Fibroblast of lung (primary cell): ENCODE data around the gene ZSWIM7. TPM values are rescaled to one million over a fixed set of nuclear protein-coding genes. Genes with fewer than 3 reads are reported as not detected.

Experiments
- DNase-seq, 2 donors: peaks; one replicate each; pipeline versions ENCODE4 v3.0.0 to v3.0.0-alpha.2; 2010; ENCODE audit warnings: low read depth in 2 of 2
- H2AFZ ChIP-seq: 2 replicates; pipeline ENCODE4 v1.5.1; 2012; ENCODE audit warnings: low read length, control low read depth, inconsistent platforms
- H3K27ac ChIP-seq: 2 replicates; pipeline ENCODE4 v1.5.1; 2011; ENCODE audit warnings: low read length, control low read depth; ENCODE audit not compliant: insufficient read depth
- H3K27me3 ChIP-seq: 2 replicates; pipeline ENCODE4 v1.5.1; 2011; ENCODE audit warnings: mild to moderate bottlenecking, low read length; ENCODE audit not compliant: control insufficient read depth, insufficient read depth
- H3K36me3 ChIP-seq: 2 replicates; pipeline ENCODE4 v1.5.1; 2011; ENCODE audit warnings: low read length; ENCODE audit not compliant: control insufficient read depth, insufficient read depth
- H3K4me1 ChIP-seq: 2 replicates; pipeline ENCODE4 v1.5.1; 2011; ENCODE audit warnings: low read length; ENCODE audit not compliant: control insufficient read depth, insufficient read depth; ENCODE audit errors: extremely low read depth
- H3K4me2 ChIP-seq: 2 replicates; pipeline ENCODE4 v1.5.1; 2011; ENCODE audit warnings: low read length, control low read depth; ENCODE audit not compliant: insufficient read depth; ENCODE audit errors: extremely low read depth
- H3K4me3 ChIP-seq, 4 experiments: fragments of 200-600 bp in 1 of 4; sonication (generic) in 1 of 4; replicated peaks in 1 of 4; 2 replicates each; pipeline ENCODE4 v1.5.1; 2011 to 2016; ENCODE audit warnings: low read length in 4 of 4, low read depth in 3 of 4, mild to moderate bottlenecking in 3 of 4, control low read depth in 2 of 4, inconsistent platforms in 1 of 4, mixed read lengths in 1 of 4; ENCODE audit not compliant: insufficient read depth in 1 of 4; ENCODE audit errors: control extremely low read depth in 1 of 4
- H3K79me2 ChIP-seq: 2 replicates; pipeline ENCODE4 v1.5.1; 2012; ENCODE audit warnings: mild to moderate bottlenecking, low read length, inconsistent platforms; ENCODE audit not compliant: control insufficient read depth, insufficient read depth
- H3K9ac ChIP-seq: 2 replicates; pipeline ENCODE4 v1.5.1; 2011; ENCODE audit warnings: mild to moderate bottlenecking, low read length, control low read depth; ENCODE audit not compliant: insufficient read depth
- H3K9me3 ChIP-seq: 2 replicates; pipeline ENCODE4 v1.5.1; 2012; ENCODE audit warnings: low read depth, low read length; ENCODE audit not compliant: control insufficient read depth, insufficient read depth
- H4K20me1 ChIP-seq: 2 replicates; pipeline ENCODE4 v1.5.1; 2011; ENCODE audit warnings: low read length; ENCODE audit not compliant: control insufficient read depth, insufficient read depth; ENCODE audit errors: extremely low read depth
- EZH2 ChIP-seq: IDR thresholded peaks from 2 replicates; pipeline ENCODE4 v1.5.1; 2012; ENCODE audit warnings: low read length, control low read depth, mild to moderate bottlenecking; ENCODE audit errors: missing control alignments
- polyA plus RNA-seq, 2 donors: library from polyadenylated mRNA; depleted of rRNA in 1 of 2; stranded (reverse) in 1 of 2; unstranded in 1 of 2; fragments of >200 nt; gene quantifications; 2 replicates each; pipeline ENCODE4 v1.2.1, GENCODE V29; 2011 to 2012; ENCODE audit warnings: missing spikeins in 1 of 2
- total RNA-seq: library from RNA; depleted of rRNA; stranded (reverse); fragments of >200 nt; gene quantifications from 2 replicates; pipeline ENCODE4 v1.2.1, GENCODE V29; 2014
- TF ChIP-seq, protein P1 (sequence below), 2 donors: IDR thresholded peaks in 1 of 2; conservative IDR thresholded peaks in 1 of 2; 1 replicate in 1 of 2; 2 replicates in 1 of 2; pipeline ENCODE4 v1.5.1; 2011 to 2012; ENCODE audit warnings: low read length in 2 of 2, control low read depth in 1 of 2, inconsistent platforms in 1 of 2, low read depth in 1 of 2, mild to moderate bottlenecking in 1 of 2

The ZSWIM7 gene
- total and polyA plus RNA-seq, 2 donors (not counting 1 experiment from before 2014, with no cell fraction given) = 17.6 to 28.9 TPM

DNA sequence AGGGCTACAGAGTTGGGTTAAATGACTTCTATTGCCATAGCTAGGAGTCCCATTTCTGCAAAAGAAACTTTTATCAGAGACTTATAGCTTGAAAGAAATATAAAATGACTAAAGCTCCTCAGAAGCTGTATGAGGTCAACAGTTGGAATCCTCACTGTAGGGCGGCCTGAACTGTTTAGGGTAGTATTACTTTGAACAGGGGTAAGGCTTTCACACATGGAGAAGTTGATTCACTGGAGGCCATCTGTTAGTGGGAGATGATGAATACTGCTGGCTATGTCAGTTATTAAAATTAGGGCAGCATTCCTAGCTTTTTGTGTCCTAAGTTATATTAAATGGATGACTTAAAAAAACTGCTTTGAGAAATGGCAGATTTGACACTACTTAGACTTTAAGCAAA, 6.1 kb upstream of the ZSWIM7 start:
- H3K79me2 ChIP-seq = peaks cover 13% of the 10 kb centered on the region
- H3K36me3 ChIP-seq = peaks cover 21% of the 10 kb centered on the region
- no peaks in the 10 kb centered on the region for H4K20me1 ChIP-seq
- no peaks in the 10 kb centered on the region for H3K9me3 ChIP-seq
- H3K4me2 ChIP-seq = no peak overlapping the region
- H3K4me1 ChIP-seq = peaks cover 6% of the 10 kb centered on the region
- H3K9ac ChIP-seq = no peak overlapping the region
- H3K27me3 ChIP-seq = no peaks in the 10 kb centered on the region
- TF ChIP-seq, protein P1, sequence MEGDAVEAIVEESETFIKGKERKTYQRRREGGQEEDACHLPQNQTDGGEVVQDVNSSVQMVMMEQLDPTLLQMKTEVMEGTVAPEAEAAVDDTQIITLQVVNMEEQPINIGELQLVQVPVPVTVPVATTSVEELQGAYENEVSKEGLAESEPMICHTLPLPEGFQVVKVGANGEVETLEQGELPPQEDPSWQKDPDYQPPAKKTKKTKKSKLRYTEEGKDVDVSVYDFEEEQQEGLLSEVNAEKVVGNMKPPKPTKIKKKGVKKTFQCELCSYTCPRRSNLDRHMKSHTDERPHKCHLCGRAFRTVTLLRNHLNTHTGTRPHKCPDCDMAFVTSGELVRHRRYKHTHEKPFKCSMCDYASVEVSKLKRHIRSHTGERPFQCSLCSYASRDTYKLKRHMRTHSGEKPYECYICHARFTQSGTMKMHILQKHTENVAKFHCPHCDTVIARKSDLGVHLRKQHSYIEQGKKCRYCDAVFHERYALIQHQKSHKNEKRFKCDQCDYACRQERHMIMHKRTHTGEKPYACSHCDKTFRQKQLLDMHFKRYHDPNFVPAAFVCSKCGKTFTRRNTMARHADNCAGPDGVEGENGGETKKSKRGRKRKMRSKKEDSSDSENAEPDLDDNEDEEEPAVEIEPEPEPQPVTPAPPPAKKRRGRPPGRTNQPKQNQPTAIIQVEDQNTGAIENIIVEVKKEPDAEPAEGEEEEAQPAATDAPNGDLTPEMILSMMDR (conservative IDR thresholded peaks at IDR 0.05 in 1 of 2, IDR thresholded peaks at IDR 0.05 in 1 of 2; ENCODE audit: low read depth in 1 of 2, low read length in 2 of 2) = no peak
- TF ChIP-seq EZH2 = no peak
- H3K4me3 ChIP-seq = no peak overlapping the region
- no peak for DNase-seq
- H3K27ac ChIP-seq = no peak overlapping the region
- H2AFZ ChIP-seq = no peak overlapping the region

DNA sequence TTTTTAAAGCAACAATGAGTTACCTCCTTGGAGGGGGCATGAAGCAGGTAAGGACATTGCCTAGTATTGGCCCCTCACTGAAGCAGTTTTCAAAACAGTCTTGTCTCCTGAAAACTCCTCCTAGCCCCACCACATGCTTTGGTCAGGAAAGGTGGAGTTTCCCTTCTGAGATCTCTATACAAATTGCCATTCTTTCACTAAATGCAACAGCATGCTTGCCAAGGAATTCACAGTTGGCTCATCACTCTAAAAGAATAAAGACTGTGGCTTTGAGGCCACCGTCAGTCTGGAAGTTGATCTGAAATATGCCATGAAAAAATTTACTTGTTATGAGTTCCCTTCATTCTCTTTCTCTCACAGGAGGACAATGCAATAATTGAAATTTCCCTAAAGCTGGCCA, 4.3 kb upstream of the ZSWIM7 start:
- H4K20me1 ChIP-seq = peaks cover 2% of the 10 kb centered on the region
- H3K27ac ChIP-seq = no peak overlapping the region
- no peak for TF ChIP-seq EZH2
- TF ChIP-seq, protein P1 (conservative IDR thresholded peaks at IDR 0.05 in 1 of 2, IDR thresholded peaks at IDR 0.05 in 1 of 2; ENCODE audit: low read depth in 1 of 2, low read length in 2 of 2) = no peak
- peaks cover 19% of the 10 kb centered on the region for H3K36me3 ChIP-seq
- DNase-seq = peak in 1 of 2 donors; percentile 25
- no peak overlapping the region for H3K4me2 ChIP-seq
- no peaks in the 10 kb centered on the region for H3K27me3 ChIP-seq
- H3K9ac ChIP-seq = no peak overlapping the region
- H3K79me2 ChIP-seq = peaks cover 20% of the 10 kb centered on the region
- no peak overlapping the region for H2AFZ ChIP-seq
- no peaks in the 10 kb centered on the region for H3K9me3 ChIP-seq
- H3K4me1 ChIP-seq = peaks cover 6% of the 10 kb centered on the region
- no peak overlapping the region for H3K4me3 ChIP-seq

DNA sequence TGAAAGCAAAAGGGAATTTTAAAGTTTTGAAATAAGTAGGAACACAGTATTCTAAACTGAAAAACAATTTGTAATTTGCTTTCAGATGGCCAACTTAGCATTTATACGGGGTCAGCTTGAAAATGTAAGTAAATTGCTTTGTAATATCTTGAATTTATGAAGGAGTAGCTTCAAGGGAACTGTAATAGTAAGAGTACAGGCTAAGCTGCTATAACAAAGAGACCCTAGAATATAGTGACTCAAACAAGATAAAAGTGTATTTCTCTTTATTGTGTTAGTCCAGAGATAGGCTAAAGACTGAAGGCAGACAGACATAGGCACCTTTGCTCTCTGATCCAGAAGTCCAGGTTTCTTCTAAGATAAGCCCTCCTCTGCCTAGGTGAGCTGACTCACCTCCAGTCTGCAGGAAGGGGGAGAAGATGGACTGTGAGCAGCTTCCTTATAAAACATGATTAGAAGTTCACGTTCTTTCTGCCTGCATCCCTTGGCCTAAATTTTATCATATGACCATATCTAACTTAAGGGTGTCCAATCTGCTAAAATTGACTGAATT, 3.3 kb upstream of the ZSWIM7 start:
- TF ChIP-seq, protein P1 (conservative IDR thresholded peaks at IDR 0.05 in 1 of 2, IDR thresholded peaks at IDR 0.05 in 1 of 2; ENCODE audit: low read depth in 1 of 2, low read length in 2 of 2) = no peak
- no peak for TF ChIP-seq EZH2
- Histone ChIP-seq H3K79me2 (peaks cover 20% of the 10 kb centered on the region), H3K27ac (no peak overlapping the region), H3K27me3 (no peaks in the 10 kb centered on the region), H3K4me1 (peaks cover 6% of the 10 kb centered on the region), H3K9me3 (no peaks in the 10 kb centered on the region), H3K36me3 (peaks cover 12% of the 10 kb centered on the region), H4K20me1 (peaks cover 2% of the 10 kb centered on the region), H3K9ac (no peak overlapping the region), H3K4me3 (no peak overlapping the region), H2AFZ (no peak overlapping the region), H3K4me2 (no peak overlapping the region)
- no peak for DNase-seq
